GM19193 (cell line): Measurements from ENCODE around the gene DNAAF3.

ENCODE experiments used
- POLR2A ChIP-seq: IDR thresholded peaks from 4 replicates; pipeline ENCODE4 v1.6.1; 2011; ENCODE audit not compliant: insufficient read depth, insufficient read length; ENCODE audit errors: extremely low read depth

Gene DNAAF3

GRCh38 chr19:55160128-55160985 lies 6.1 kb downstream of the DNAAF3 start:
- TF ChIP-seq POLR2A: no peak

DNA sequence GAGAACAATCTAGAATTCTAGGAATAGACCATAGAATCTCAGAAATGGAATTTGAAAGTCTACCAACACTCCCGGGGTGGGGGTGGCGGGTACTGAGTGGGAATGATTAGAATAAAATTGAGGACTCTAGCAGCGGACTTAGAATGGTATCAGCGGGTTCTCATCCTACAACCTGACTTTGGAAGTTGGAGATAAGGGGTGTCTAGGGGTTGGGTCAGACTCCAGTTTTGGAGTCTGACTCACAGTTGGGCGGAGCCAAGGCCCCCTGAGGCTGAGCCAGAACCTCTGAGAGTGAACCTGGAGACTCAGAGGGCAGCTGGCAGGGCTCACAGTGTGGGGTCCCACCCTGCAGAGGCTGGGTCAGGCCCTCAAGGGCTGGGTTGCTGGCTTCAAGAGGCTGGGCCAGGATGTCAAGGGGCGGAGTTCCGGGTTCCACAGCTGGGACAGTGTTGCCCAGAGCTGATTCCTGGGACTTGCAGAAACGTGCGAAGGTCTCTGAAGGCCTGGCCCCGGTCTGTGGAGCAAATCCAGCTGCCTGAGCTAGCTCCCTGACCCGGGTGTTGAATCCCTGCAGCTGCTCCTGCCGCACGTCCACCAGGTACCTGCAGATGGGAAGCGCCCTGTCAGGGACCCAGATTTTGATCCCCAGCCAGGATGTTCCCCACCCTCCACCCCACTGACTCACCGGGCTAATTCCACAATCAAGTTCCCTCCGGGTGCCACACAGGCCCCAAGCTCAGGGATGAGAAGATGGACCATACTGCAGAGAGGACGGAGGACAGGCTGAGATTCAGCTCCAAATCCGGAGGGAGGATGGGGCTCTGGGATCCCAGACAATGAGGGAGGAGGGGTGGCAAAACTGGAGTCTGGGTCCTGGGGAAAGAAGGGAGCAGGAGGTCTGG lies 7.3 kb downstream of the DNAAF3 start:
- no peak for TF ChIP-seq POLR2A

GRCh38 chr19:55158423-55158822 lies 8.0 kb downstream of the DNAAF3 start:
- TF ChIP-seq POLR2A: no peak

- no peak for TF ChIP-seq POLR2A
Measured at GRCh38 chr19:55157064-55157908, 9.1 kb downstream of the DNAAF3 start, which contains the start of gene TNNI3. TSS of gene TNNI3 (minus strand) at chr19:55157732. CDS start at chr19:55157589, 143 bp downstream.

GRCh38 chr19:55156202-55157063 lies 10.0 kb downstream of the DNAAF3 start:
- TF ChIP-seq POLR2A: no peak

DNA sequence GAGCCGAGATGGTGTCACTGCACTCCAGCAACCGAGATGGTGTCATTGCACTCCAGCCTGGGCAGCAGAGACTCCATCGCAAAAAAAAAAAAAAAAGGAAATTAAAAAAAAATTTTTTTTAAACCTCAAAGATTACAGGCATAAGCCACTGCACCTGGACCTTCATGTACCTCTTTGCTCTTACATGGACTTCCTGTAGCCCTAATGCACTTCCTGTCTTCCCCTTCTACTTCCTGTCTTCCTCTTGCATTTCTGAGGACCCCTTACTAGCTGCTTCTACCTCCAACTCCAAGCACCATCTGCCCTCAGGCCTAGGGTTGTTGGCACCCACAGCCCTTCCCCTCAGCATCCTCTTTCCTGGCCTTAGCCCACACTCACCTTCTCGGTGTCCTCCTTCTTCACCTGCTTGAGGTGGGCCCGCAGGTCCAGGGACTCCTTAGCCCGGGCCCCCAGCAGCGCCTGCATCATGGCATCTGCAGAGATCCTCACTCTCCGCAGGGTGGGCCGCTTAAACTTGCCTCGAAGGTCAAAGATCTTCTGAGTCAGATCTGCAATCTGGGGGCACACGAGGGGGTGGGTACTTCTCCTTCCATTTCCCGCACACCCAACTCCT lies 12.7 kb downstream of the DNAAF3 start:
- TF ChIP-seq POLR2A: no peak

- TF ChIP-seq POLR2A: no peak
Measured at GRCh38 chr19:55152017-55152416, 14.4 kb downstream of the DNAAF3 start.

- no peak for TF ChIP-seq POLR2A
Measured at GRCh38 chr19:55149078-55150003, 17.1 kb downstream of the DNAAF3 start, which contains the start of gene TNNT1. TSS of gene TNNT1 (minus strand) at chr19:55149206. CDS start at chr19:55147157, 2,049 bp downstream.

GRCh38 chr19:55147545-55148251 lies 18.7 kb downstream of the DNAAF3 start:
- TF ChIP-seq POLR2A: no peak

DNA sequence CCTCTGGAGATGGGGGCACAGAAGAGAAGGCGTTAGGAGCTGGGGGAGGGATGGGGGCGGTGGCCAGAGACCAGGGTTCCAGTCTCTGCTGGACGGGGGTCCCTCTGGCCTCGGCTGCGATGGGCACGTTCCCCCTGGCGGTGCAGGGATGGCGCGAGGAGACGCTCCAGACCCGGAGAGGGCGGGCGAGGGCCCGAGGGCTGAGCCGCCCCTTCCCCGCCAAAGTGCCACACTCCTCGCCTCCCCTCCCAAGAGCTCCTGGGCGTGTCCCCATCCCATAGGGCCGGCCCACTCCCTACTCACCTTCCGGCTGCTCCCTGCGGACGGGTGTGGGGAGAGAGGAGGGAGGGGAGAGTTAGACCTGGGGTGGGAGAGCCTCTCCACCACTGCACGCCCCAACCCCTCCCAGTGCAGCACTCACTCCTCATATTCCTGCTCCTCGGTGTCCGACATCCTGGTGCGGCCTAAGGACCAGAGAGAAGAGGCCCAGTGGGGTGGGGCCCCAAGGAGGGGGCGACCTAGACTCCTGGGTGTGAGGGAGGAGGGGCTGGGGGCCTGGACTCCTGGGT lies 19.6 kb downstream of the DNAAF3 start:
- TF ChIP-seq POLR2A: no peak

- TF ChIP-seq POLR2A: no peak
Measured at GRCh38 chr19:55146078-55146704, 20.2 kb downstream of the DNAAF3 start.
